Left lung (tissue), 10 donors: ENCODE measurements around the gene PTX3. TPM values are rescaled to one million over a fixed set of nuclear protein-coding genes. Genes with fewer than 3 reads are reported as not detected.

Experiments
- ATAC-seq: fragments of 200-7000 bp; cut with Tn5 transposase; one replicate; pipeline ENCODE4 v1.9.1; 2020; ENCODE audit warnings: moderate library complexity
- DNase-seq, 4 donors: peaks; one replicate each; pipeline ENCODE4 v3.0.0-alpha.2; 2013 to 2020
- H3K27ac ChIP-seq, 2 donors: fragments of 200-600 bp; sonication (generic) in 1 of 2; one replicate each; pipeline versions ENCODE4 v1.5.0 to v1.8.0; 2020 to 2021
- H3K27me3 ChIP-seq, 2 donors: fragments of 200-600 bp; sonication (generic) in 1 of 2; one replicate each; pipeline versions ENCODE4 v1.5.0 to v1.8.0; 2020 to 2021
- H3K36me3 ChIP-seq, 2 donors: fragments of 200-600 bp; sonication (generic) in 1 of 2; one replicate each; pipeline versions ENCODE4 v1.5.0 to v1.8.0; 2020 to 2021
- H3K4me1 ChIP-seq, 2 donors: fragments of 200-600 bp; one replicate each; pipeline ENCODE4 v1.8.0; 2021
- H3K4me3 ChIP-seq, 2 donors: fragments of 200-600 bp; sonication (generic) in 1 of 2; one replicate each; pipeline versions ENCODE4 v1.5.0 to v1.8.0; 2020 to 2021; ENCODE audit warnings: mild to moderate bottlenecking in 1 of 2
- H3K9me3 ChIP-seq, 2 donors: fragments of 200-600 bp; sonication (generic) in 1 of 2; one replicate each; pipeline versions ENCODE4 v1.5.0 to v1.8.0; 2020 to 2021
- intact Hi-C, 2 donors: fragments of 100-400 bp; cut with DNase I; formaldehyde crosslinking; loops; one replicate each; pipeline versions ENCODE4 v1.11.2 to v1.14.2; 2022
- polyA plus RNA-seq, 6 donors: library from polyadenylated mRNA; unstranded; fragments of 120-200 nt; gene quantifications; one replicate each; pipeline ENCODE4 v1.2.1, GENCODE V29; 2013; ENCODE audit not compliant: insufficient read length in 6 of 6
- total RNA-seq, 2 donors: library from RNA; stranded (reverse); fragmentation: NEBNext Ultra II Directional; extraction: Animal tissue kit (Norgen Biotek cat#: 25700); gene quantifications; one replicate each; pipeline ENCODE4 v1.2.1, GENCODE V29; 2021
- TF ChIP-seq, protein P1 (sequence below), 2 donors: fragments of 200-600 bp; sonication (generic) in 1 of 2; IDR thresholded peaks; one replicate each; pipeline versions ENCODE4 v1.5.0 to v1.8.0; 2021; ENCODE audit warnings: antibody characterized with exemption in 2 of 2
- donor health status: DM: no; HTN: yes; CAD: no.
- donor health status: DM: no; HTN: no; CAD: no.

PTX3 gene
- total and polyA plus RNA-seq, 8 donors = 5.6 to 93.7 (median 32.3) TPM

- no peak overlapping the region for H3K4me3 ChIP-seq
- H3K36me3 ChIP-seq = no peaks in the 10 kb centered on the region
- no peaks in the 10 kb centered on the region for H3K4me1 ChIP-seq
- H3K9me3 ChIP-seq = no peaks in the 10 kb centered on the region
- TF ChIP-seq, protein P1, sequence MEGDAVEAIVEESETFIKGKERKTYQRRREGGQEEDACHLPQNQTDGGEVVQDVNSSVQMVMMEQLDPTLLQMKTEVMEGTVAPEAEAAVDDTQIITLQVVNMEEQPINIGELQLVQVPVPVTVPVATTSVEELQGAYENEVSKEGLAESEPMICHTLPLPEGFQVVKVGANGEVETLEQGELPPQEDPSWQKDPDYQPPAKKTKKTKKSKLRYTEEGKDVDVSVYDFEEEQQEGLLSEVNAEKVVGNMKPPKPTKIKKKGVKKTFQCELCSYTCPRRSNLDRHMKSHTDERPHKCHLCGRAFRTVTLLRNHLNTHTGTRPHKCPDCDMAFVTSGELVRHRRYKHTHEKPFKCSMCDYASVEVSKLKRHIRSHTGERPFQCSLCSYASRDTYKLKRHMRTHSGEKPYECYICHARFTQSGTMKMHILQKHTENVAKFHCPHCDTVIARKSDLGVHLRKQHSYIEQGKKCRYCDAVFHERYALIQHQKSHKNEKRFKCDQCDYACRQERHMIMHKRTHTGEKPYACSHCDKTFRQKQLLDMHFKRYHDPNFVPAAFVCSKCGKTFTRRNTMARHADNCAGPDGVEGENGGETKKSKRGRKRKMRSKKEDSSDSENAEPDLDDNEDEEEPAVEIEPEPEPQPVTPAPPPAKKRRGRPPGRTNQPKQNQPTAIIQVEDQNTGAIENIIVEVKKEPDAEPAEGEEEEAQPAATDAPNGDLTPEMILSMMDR (IDR thresholded peaks at IDR 0.05) = no peak
- intact Hi-C loops = no loop called here
- no peak for DNase-seq
- no peak overlapping the region for H3K27ac ChIP-seq
- no peaks in the 10 kb centered on the region for H3K27me3 ChIP-seq
- ATAC-seq = no peak
Observed at GRCh38 chr3:157417247-157417646, 19.4 kb upstream of the PTX3 start.

- H3K4me3 ChIP-seq = no peak overlapping the region
- H3K36me3 ChIP-seq = no peaks in the 10 kb centered on the region
- no peaks in the 10 kb centered on the region for H3K9me3 ChIP-seq
- H3K27ac ChIP-seq = no peak overlapping the region
- ATAC-seq (no peak), DNase-seq (no peak)
- H3K4me1 ChIP-seq = no peaks in the 10 kb centered on the region
- TF ChIP-seq, protein P1 (IDR thresholded peaks at IDR 0.05) = no peak
- intact Hi-C loops = no loop called here
- no peaks in the 10 kb centered on the region for H3K27me3 ChIP-seq
Observed at GRCh38 chr3:157418104-157418503, 18.5 kb upstream of the PTX3 start.

DNA sequence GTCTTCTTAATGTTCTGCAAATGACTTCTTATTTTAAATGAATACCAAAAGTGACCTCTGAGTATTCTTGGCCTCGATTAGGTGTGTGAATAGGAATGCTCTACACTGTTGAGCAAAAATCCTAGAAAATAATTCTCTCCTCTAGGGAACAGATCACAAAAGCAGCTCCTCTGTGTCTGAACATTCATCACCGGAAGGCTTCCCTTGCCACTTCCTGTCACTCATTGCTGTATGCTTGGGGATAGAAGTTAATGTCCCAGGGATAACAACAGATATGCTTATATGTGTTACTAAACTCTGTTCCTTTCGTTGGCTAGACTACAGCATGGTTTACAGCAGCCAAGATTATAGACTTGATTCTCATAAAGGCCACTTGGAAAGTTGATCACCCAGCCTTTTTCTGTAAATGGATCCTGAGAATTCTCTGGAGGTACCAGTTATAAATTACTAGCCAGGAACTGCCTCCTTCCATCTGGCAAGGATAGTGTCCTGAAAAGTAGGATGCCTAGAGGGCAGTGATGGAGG lies 16.0 kb upstream of the PTX3 start:
- H3K36me3 ChIP-seq = no peaks in the 10 kb centered on the region
- H3K9me3 ChIP-seq = no peaks in the 10 kb centered on the region
- no peak overlapping the region for H3K4me3 ChIP-seq
- DNase-seq (no peak), ATAC-seq (no peak)
- intact Hi-C loops = no loop called here
- H3K27me3 ChIP-seq = no peaks in the 10 kb centered on the region
- no peaks in the 10 kb centered on the region for H3K4me1 ChIP-seq
- H3K27ac ChIP-seq = no peak overlapping the region
- TF ChIP-seq, protein P1 (IDR thresholded peaks at IDR 0.05) = no peak

DNA sequence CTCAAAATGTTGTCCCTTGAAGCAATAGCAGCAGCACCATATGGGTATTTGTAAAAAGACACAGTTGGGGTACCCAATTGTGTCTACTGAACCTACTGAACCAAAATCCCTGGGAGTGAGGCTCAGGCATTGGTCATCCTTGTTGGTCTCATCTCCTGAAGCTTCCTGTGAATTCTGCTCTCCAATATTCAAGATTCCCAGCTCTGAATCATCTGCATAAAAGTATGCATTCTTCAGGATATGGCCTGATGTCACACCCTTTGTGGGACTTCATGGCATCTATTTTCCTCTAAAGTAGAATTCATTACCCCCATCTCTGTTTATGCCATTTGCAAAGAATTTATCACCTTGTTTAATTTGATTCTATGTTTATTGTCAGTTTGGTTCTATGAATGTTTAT lies 13.3 kb upstream of the PTX3 start:
- intact Hi-C loops = no loop called here
- TF ChIP-seq, protein P1 (IDR thresholded peaks at IDR 0.05) = no peak
- no peak overlapping the region for H3K4me3 ChIP-seq
- H3K27ac ChIP-seq = no peak overlapping the region
- H3K27me3 ChIP-seq = no peaks in the 10 kb centered on the region
- no peaks in the 10 kb centered on the region for H3K9me3 ChIP-seq
- ATAC-seq (no peak), DNase-seq (no peak)
- H3K36me3 ChIP-seq = no peaks in the 10 kb centered on the region
- no peaks in the 10 kb centered on the region for H3K4me1 ChIP-seq

DNA sequence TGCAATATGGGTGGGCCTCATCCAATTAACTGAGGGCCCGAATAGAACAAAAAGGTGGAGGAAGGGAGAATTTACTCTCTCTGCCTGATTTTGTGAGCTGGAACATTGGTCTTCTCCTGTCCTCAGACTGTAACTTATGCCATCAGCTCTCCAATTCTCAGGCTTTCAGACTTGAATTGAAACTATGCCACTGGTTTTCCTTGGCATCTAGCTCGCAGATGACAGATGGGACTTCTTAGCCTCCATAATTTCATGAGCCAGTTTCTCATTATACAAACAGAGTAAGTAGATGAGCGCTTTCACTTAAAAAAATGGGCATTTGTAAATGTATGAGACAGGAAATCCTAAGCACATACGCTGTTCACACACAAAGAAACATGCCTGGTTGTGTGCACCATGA lies 8.7 kb upstream of the PTX3 start:
- no peak for DNase-seq
- Histone ChIP-seq H3K36me3 (no peaks in the 10 kb centered on the region), H3K4me1 (peaks cover 0 to 6% of the 10 kb centered on the region in 2 donors), H3K9me3 (no peaks in the 10 kb centered on the region), H3K27ac (no peak overlapping the region), H3K4me3 (no peak overlapping the region), H3K27me3 (no peaks in the 10 kb centered on the region)
- intact Hi-C loops = no loop called here
- ATAC-seq = no peak
- TF ChIP-seq, protein P1 (IDR thresholded peaks at IDR 0.05) = no peak
